K562 (cell line): Measurements from ENCODE around the gene COX6B1. TPM values are rescaled to one million over a fixed set of nuclear protein-coding genes. Genes with fewer than 3 reads are reported as not detected.

Source experiments
- ASH1L ChIP-seq: fragments of 450-650 bp; IDR thresholded peaks from 2 replicates; pipeline ENCODE4 v1.6.1; 2018; ENCODE audit warnings: borderline replicate concordance, mild to moderate bottlenecking, low read depth; ENCODE audit not compliant: partially characterized antibody
- ATF1 ChIP-seq, 2 experiments: fragments of 450-650 bp in 1 of 2; IDR thresholded peaks; 2 replicates each; pipeline ENCODE4 v1.6.1; 2016; ENCODE audit warnings: missing compliant biosample characterization in 1 of 2, missing genetic modification characterization in 1 of 2
- CSDE1 ChIP-seq, 2 experiments: fragments of 450-650 bp; IDR thresholded peaks; 2 replicates each; pipeline ENCODE4 v1.6.1; 2016; ENCODE audit warnings: mild to moderate bottlenecking in 1 of 2
- CTBP1 ChIP-seq: fragments of 450-650 bp; IDR thresholded peaks from 2 replicates; pipeline ENCODE4 v1.6.1; 2016; ENCODE audit warnings: borderline replicate concordance
- FOS ChIP-seq: IDR thresholded peaks from 3 replicates; pipeline ENCODE4 v1.6.1; 2011; ENCODE audit not compliant: insufficient read length; ENCODE audit errors: extremely low read depth
- JUN ChIP-seq, 2 experiments: sonication (generic) in 1 of 2; formaldehyde crosslinking in 1 of 2; IDR thresholded peaks; 2 replicates each; pipeline versions ENCODE4 v1.6.1 to v1.8.0; 2012 to 2022; ENCODE audit warnings: borderline replicate concordance in 2 of 2, mild to moderate bottlenecking in 2 of 2, improper control_type of control experiment in 1 of 2, low read depth in 1 of 2, low read length in 1 of 2, missing genetic modification reagents in 1 of 2
- L3MBTL2 ChIP-seq: fragments of 450-650 bp; IDR thresholded peaks from 2 replicates; pipeline ENCODE4 v1.6.1; 2016; ENCODE audit warnings: mild to moderate bottlenecking, moderate library complexity
- LARP7 ChIP-seq: fragments of 450-650 bp; IDR thresholded peaks from 2 replicates; pipeline ENCODE4 v1.6.1; 2016
- MBD2 ChIP-seq: sonication (generic); IDR thresholded peaks from 2 replicates; pipeline ENCODE4 v1.6.1; 2016; ENCODE audit warnings: low read depth, borderline replicate concordance
- NFE2 ChIP-seq: IDR thresholded peaks from 2 replicates; pipeline ENCODE4 v1.6.1; 2014; ENCODE audit warnings: antibody characterized with exemption, low read depth
- NFYB ChIP-seq: IDR thresholded peaks from 2 replicates; pipeline ENCODE4 v1.6.1; 2011; ENCODE audit warnings: mild to moderate bottlenecking, moderate library complexity; ENCODE audit not compliant: insufficient read length; ENCODE audit errors: extremely low read depth
- NR1H2 ChIP-seq: sonication (generic); formaldehyde crosslinking; IDR thresholded peaks from 2 replicates; pipeline ENCODE4 v1.4.0; 2020; ENCODE audit warnings: mild to moderate bottlenecking, missing genetic modification reagents
- PHF8 ChIP-seq: fragments of 200-600 bp; sonication (generic); IDR thresholded peaks from 2 replicates; pipeline ENCODE4 v1.6.1; 2012; ENCODE audit warnings: mixed run types, mild to moderate bottlenecking, inconsistent platforms, low read length, moderate library complexity, borderline replicate concordance
- POLR2G ChIP-seq: fragments of 200-400 bp; formaldehyde crosslinking; IDR thresholded peaks from 2 replicates; pipeline ENCODE4 v1.6.1; 2017; ENCODE audit warnings: low read depth, mild to moderate bottlenecking, antibody characterized with exemption, low read length, moderate library complexity
- RBM25 ChIP-seq: fragments of 200-400 bp; formaldehyde crosslinking; IDR thresholded peaks from 2 replicates; pipeline ENCODE4 v1.6.1; 2018; ENCODE audit warnings: low read length, low read depth, moderate library complexity; ENCODE audit not compliant: severe bottlenecking
- TARDBP ChIP-seq: fragments of 450-650 bp; IDR thresholded peaks from 2 replicates; pipeline ENCODE4 v1.6.1; 2016
- ZFP36 ChIP-seq: fragments of 150-350 bp; IDR thresholded peaks from 2 replicates; pipeline ENCODE4 v1.6.1; 2018; ENCODE audit warnings: low read length, low read depth; ENCODE audit not compliant: partially characterized antibody
- ZNF695 ChIP-seq: fragments of 450-650 bp; formaldehyde crosslinking; IDR thresholded peaks from 2 replicates; pipeline ENCODE4 v1.4.0; 2020; ENCODE audit warnings: mild to moderate bottlenecking, moderate library complexity
- polyA plus RNA-seq, 8 experiments: library from polyadenylated mRNA; depleted of rRNA in 4 of 8; stranded (reverse) in 5 of 8; unstranded in 3 of 8; fragments of >200 nt; fragmentation: Nextera tagmentation in 2 of 8; fragmentation: Illumina TruSeq in 1 of 8; extraction: Ambion mirVana in 2 of 8; extraction: Trizol in 1 of 8; gene quantifications; 2 replicates each; pipeline versions ENCODE4 v1.2.1 to v1.2.3, GENCODE V29; 2011 to 2014; ENCODE audit warnings: inconsistent platforms in 1 of 8, missing spikeins in 1 of 8
- total RNA-seq, 7 experiments: library from RNA; depleted of rRNA in 6 of 7; stranded (reverse); fragments of >200 nt in 6 of 7; fragmentation: Illumina TruSeq in 2 of 7; extraction: Trizol in 2 of 7; gene quantifications; 2 replicates each; pipeline versions ENCODE4 v1.2.1 to v1.2.3, GENCODE V29; 2011 to 2021; ENCODE audit warnings: low replicate concordance in 1 of 7
- TF ChIP-seq, protein P1 (sequence below): fragments of 250-450 bp; sonication (Bioruptor Pico); IDR thresholded peaks from 2 replicates; pipeline ENCODE4 v1.9.0; 2021; ENCODE audit warnings: mild to moderate bottlenecking, inconsistent platforms
- TF ChIP-seq, protein P2 (sequence below): sonication (generic); formaldehyde crosslinking; IDR thresholded peaks from 2 replicates; pipeline ENCODE4 v1.8.0; 2022; ENCODE audit warnings: mild to moderate bottlenecking, missing genetic modification reagents
- TF ChIP-seq, protein P3 (sequence below): sonication (generic); formaldehyde crosslinking; IDR thresholded peaks from 2 replicates; pipeline ENCODE4 v1.9.0; 2022; ENCODE audit warnings: mild to moderate bottlenecking, missing genetic modification reagents
- TF ChIP-seq, protein P4 (sequence below), 2 experiments: fragments of 450-650 bp; IDR thresholded peaks; 2 replicates each; pipeline ENCODE4 v1.6.1; 2016

Gene COX6B1
- total and polyA plus RNA-seq, 9 of the 15 experiments (the other 6 are each of a cell fraction or from before 2014, with no cell fraction given): 777 to 2,393 (median 1,219) TPM

DNA sequence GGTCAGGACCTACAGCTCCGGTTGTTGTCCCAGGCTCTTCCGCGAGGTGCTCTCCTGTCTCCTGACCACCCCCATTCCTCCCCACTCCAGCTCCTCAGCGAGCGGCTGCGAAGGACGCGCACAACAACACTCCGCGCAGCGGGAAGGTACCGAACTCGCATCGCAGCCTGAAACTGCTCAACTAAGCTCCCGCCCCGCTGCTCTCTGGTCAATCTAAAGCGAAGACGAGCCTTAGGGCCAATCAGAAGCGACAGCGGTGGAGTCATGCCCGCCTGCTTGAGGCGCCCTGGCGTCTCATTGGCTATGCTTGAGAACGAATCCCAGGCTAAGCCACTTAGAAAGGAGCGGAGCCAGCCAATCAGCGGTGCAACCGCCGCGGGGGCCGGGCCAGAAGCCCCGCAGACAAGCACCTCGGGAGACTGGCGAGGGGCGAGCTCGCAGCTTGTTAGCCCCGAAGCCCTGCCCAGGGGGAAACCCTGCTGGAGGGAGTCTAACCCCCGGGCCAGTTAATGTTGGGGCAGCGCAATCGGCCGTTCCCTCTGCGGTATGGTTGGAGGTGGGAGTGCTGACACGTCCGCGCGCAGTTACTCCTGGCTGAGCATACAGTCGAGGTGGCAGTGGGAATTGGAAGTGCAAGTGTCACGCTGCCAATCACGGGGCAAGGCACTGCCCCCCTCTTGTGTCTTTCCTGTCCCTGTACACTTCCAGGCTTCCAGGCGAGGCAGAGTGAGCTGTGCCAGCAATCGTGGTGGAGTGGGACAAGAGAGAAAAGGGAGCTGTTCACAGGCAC, 54.3 kb downstream of the COX6B1 start (continued):
- TF ChIP-seq, protein P1, sequence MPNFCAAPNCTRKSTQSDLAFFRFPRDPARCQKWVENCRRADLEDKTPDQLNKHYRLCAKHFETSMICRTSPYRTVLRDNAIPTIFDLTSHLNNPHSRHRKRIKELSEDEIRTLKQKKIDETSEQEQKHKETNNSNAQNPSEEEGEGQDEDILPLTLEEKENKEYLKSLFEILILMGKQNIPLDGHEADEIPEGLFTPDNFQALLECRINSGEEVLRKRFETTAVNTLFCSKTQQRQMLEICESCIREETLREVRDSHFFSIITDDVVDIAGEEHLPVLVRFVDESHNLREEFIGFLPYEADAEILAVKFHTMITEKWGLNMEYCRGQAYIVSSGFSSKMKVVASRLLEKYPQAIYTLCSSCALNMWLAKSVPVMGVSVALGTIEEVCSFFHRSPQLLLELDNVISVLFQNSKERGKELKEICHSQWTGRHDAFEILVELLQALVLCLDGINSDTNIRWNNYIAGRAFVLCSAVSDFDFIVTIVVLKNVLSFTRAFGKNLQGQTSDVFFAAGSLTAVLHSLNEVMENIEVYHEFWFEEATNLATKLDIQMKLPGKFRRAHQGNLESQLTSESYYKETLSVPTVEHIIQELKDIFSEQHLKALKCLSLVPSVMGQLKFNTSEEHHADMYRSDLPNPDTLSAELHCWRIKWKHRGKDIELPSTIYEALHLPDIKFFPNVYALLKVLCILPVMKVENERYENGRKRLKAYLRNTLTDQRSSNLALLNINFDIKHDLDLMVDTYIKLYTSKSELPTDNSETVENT: peak; percentile 24; the same call in 1 of the 2 replicates
- TF ChIP-seq, protein P2, sequence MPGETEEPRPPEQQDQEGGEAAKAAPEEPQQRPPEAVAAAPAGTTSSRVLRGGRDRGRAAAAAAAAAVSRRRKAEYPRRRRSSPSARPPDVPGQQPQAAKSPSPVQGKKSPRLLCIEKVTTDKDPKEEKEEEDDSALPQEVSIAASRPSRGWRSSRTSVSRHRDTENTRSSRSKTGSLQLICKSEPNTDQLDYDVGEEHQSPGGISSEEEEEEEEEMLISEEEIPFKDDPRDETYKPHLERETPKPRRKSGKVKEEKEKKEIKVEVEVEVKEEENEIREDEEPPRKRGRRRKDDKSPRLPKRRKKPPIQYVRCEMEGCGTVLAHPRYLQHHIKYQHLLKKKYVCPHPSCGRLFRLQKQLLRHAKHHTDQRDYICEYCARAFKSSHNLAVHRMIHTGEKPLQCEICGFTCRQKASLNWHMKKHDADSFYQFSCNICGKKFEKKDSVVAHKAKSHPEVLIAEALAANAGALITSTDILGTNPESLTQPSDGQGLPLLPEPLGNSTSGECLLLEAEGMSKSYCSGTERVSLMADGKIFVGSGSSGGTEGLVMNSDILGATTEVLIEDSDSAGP (CRISPR knock-in tag): no peak
- no peak for TF ChIP-seq ATF1 (CRISPR knock-in tag; IDR thresholded peaks at IDR 0.05)
- TF ChIP-seq ATF1 (tag; IDR thresholded peaks at IDR 0.05): peak; percentile 82
- TF ChIP-seq, protein P3, sequence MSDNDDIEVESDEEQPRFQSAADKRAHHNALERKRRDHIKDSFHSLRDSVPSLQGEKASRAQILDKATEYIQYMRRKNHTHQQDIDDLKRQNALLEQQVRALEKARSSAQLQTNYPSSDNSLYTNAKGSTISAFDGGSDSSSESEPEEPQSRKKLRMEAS (CRISPR knock-in tag): 0 out of 2 replicates have a peak, but pooled peaks have one; percentile 25
- TF ChIP-seq LARP7: no peak
- peak; percentile 71 for TF ChIP-seq POLR2G
- no peak for TF ChIP-seq NR1H2 (CRISPR knock-in tag)
- TF ChIP-seq JUN (IDR thresholded peaks at IDR 0.05; ENCODE audit: borderline replicate concordance, low read depth, low read length): peak; percentile 55; the same call in 1 of the 2 replicates
- no peak for TF ChIP-seq JUN (CRISPR knock-in tag; IDR thresholded peaks at IDR 0.05; ENCODE audit: borderline replicate concordance)
- TF ChIP-seq NFE2: no peak
- peak; percentile 99 for TF ChIP-seq FOS
- peak; percentile 99 for TF ChIP-seq NFYB
- no peak for TF ChIP-seq CSDE1 (IDR thresholded peaks at IDR 0.05)
- TF ChIP-seq L3MBTL2: peak; percentile 51; the same call in 1 of the 2 replicates
- peak; percentile 99 for TF ChIP-seq MBD2
- TF ChIP-seq ZNF695 (CRISPR knock-in tag): no peak
- peak; percentile 41; the same call in 1 of the 2 replicates for TF ChIP-seq PHF8
- TF ChIP-seq, protein P4, sequence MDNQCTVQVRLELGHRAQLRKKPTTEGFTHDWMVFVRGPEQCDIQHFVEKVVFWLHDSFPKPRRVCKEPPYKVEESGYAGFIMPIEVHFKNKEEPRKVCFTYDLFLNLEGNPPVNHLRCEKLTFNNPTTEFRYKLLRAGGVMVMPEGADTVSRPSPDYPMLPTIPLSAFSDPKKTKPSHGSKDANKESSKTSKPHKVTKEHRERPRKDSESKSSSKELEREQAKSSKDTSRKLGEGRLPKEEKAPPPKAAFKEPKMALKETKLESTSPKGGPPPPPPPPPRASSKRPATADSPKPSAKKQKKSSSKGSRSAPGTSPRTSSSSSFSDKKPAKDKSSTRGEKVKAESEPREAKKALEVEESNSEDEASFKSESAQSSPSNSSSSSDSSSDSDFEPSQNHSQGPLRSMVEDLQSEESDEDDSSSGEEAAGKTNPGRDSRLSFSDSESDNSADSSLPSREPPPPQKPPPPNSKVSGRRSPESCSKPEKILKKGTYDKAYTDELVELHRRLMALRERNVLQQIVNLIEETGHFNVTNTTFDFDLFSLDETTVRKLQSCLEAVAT (IDR thresholded peaks at IDR 0.05): peak in 1 of 2 experiments; percentile 92; a peak in 2 of 4 replicates
- peak; percentile 99 for TF ChIP-seq ASH1L
- no peak for TF ChIP-seq ZFP36
- TF ChIP-seq TARDBP: no peak
- TF ChIP-seq CTBP1: peak; percentile 74
- peak; percentile 97 for TF ChIP-seq RBM25
